T-helper 2 cell treated with Interferon-gamma antibody and Interleukin-4, amounts not matched to agents 100 ng/mL and 5 ng/mL, for 36 hours (primary cell): ENCODE measurements around the gene GALNT5. TPM values are rescaled to one million over a fixed set of nuclear protein-coding genes. Genes with fewer than 3 reads are reported as not detected.
"Not testable (repeated sequence)": the region's sequence is repeated elsewhere in the genome, so short reads cannot be mapped to it uniquely, and the experiment has no call there.

Source experiments
- intact Hi-C: fragments of 100-400 bp; cut with micrococcal nuclease; formaldehyde crosslinking; loops from one replicate; pipeline ENCODE4 v1.15.1; 2023
- total RNA-seq: library from RNA; stranded (reverse); gene quantifications from 2 replicates; pipeline ENCODE4 v1.2.3, GENCODE V29; 2022

Gene GALNT5
- total RNA-seq, 1 donor from 2014 or later = not detected

- intact Hi-C loops = loop anchor here (2.0 to 5.0 kb wide), 5 partner anchors 23 to 302 kb away; partner anchors contain the start of gene ACVR1C
These were observed 68.3 kb downstream of the GALNT5 start, which contains the start of gene ERMN for GRCh38 chr2:157325786-157326185. ERMN (minus strand) TSS chr2:157325824; CDS start chr2:157325642, 182 bp downstream.

GRCh38 chr2:157326698-157327097 is 69.2 kb downstream of the GALNT5 start:
- intact Hi-C loops = loop anchor here (1.0 to 5.0 kb wide), 9 partner anchors 10 to 301 kb away; partner anchors contain the start of gene ACVR1C

DNA sequence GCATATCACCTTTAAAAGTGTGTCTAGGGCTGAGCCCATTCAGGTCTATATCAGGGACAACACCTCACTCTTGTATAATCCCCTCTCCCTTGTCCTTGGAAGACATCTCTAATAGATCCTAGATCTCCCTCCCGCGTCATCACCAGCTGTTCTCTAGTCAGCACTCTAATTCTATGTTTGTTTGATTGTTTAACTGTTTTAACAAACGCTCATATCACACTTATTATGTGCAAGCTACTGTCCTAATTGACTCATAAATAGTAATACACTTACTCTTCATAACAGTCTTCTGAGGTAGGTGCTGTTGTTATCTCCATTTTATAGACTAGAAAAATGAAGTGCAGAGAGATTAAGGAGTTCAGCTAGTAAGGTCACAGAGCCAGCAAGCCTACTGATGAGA is 69.7 kb downstream of the GALNT5 start:
- intact Hi-C loops = loop anchor here (1.0 to 5.0 kb wide), 9 partner anchors 9 to 300 kb away; partner anchors contain the start of gene ACVR1C

- intact Hi-C loops = loop anchor here (1.0 to 5.0 kb wide), 9 partner anchors 8 to 299 kb away; partner anchors contain the start of gene ACVR1C
These were observed 70.4 kb downstream of the GALNT5 start for GRCh38 chr2:157327621-157328500.

DNA sequence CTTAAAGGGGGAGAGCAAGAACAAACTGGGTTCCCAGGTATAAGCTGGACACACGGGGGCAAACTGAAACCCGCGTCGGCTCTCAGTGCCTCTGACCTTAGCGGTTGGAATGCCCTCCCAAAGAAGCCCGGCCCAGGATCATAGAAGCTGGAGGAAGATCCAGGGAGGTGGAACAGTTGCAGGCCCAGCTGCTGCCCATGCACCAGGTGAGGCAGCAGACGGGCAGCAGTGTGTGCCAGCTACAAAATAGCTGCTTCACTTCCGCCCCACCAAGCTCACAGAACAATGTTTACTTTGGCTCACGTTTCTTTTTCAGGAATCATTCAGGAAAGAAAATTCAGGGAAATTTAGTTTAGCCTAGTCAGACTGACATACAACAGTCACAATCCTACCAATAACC is 72.0 kb downstream of the GALNT5 start:
- intact Hi-C loops = loop anchor here (5.0 kb wide), 1 partner anchor 298 kb away; the partner anchor contains the start of gene ACVR1C

- intact Hi-C loops = no loop called here
These were observed 76.0 kb downstream of the GALNT5 start for GRCh38 chr2:157333304-157334047.

- intact Hi-C loops = no loop called here
These were observed 76.8 kb downstream of the GALNT5 start for GRCh38 chr2:157334335-157334734.

DNA sequence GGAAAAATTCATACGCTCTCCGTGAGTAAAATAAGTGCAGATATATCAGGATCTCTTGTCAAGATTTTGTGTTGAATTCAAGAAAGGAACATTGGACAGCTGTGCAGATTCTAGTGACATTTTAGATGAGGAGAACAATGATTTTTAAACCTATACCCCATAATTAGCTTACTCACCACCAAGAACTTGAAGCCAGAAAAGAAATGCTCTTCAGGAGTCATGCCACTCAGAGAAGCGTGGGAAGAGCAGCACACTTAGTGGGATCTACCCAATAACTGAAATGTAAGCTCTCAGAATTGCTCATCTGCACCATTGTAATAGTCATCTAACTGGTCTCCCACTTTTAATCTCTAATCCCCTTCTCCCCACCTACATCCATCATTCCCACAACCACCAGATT is 77.3 kb downstream of the GALNT5 start:
- intact Hi-C loops = no loop called here

- intact Hi-C loops = loop anchor here (1.0 to 2.0 kb wide), 2 partner anchors 9 to 68 kb away; no protein-coding TSS in a partner anchor
These were observed 78.9 kb downstream of the GALNT5 start for GRCh38 chr2:157336137-157337010.

- intact Hi-C loops = loop anchor here (2.0 kb wide), 1 partner anchor 67 kb away; no protein-coding TSS in a partner anchor
These were observed 80.5 kb downstream of the GALNT5 start for GRCh38 chr2:157337978-157338377.

DNA sequence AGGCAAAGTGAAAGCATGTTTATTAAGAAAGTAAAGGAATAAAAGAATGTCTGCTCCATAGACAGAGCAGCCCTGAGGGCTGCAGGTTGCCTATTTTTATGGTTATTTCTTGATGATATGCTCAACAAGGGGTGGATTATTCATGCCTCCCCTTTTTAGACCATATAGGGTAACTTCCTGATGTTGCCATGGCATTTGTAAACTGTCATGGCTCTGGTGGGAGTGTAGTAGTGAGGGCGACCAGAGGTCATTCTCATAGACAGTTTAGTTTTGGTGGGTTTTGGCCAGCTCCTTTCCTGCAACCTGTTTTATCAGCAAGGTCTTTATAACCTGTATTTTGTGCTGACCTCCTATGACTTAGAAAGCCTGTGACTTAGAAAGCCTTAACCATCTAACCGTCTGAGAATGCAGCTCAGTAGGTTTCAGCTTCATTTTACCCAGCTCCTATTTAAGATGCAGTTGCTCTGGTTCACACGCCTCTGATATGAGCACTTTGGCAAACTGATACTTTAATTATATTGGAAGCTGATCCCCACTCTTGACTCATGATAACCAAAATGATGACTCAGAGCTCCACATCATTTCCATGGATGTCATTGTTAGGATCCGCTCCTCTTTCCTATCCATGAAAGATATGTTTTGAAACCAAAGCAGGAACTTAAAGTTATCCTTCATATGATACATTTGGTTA is 82.6 kb downstream of the GALNT5 start:
- intact Hi-C loops = no loop called here

- intact Hi-C loops = not testable (repeated sequence)
These were observed 83.9 kb downstream of the GALNT5 start for GRCh38 chr2:157341381-157341780.

- intact Hi-C loops = no loop called here
These were observed 88.3 kb downstream of the GALNT5 start for GRCh38 chr2:157345647-157346389.

- intact Hi-C loops = no loop called here
These were observed 90.9 kb downstream of the GALNT5 start for GRCh38 chr2:157348291-157348921.

DNA sequence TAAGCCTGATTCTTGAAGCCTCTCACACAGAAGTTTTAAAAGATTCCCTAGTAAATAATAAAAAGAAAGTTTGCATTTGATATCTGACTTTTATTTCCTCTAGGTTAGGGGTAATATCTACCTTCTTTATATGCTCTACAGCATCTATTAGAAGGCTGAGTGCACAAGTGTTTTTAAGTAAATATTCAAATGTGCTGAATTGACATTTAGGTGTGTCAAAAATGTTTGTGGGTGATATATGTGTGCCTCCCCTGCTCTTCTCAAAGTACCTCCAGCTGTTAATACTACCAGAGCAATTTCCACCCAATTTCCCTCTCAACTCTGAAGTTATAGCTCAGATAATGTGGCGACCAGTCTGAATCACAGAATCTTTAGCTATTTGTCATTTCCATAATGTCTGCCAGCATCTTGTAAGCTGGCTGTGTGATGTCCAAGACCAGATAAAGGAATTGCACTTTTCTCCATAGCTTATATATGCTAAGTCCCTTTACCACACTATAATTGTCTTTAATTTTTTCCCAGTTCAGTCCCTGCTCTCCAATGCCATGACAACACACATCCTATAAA is 92.5 kb downstream of the GALNT5 start:
- intact Hi-C loops = no loop called here

DNA sequence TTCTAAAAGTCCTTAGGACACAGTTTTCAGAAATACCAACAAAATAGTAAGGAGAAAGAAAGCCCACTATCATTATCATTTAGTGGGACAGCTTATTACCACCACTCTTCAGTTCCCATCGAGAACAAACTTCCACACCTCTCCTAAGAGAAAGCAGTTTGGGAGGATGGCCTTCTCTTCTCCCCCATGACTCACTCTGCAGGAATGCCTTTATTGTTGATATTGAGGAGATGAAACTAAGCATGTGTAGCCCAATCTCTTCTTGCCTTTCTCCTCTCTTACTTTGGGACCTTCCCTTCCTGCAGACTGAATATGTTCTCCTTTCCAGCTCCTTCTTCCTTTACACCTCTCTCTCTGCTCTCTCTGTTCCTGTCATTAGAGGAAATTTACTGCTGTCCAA is 98.1 kb downstream of the GALNT5 start:
- intact Hi-C loops = no loop called here

DNA sequence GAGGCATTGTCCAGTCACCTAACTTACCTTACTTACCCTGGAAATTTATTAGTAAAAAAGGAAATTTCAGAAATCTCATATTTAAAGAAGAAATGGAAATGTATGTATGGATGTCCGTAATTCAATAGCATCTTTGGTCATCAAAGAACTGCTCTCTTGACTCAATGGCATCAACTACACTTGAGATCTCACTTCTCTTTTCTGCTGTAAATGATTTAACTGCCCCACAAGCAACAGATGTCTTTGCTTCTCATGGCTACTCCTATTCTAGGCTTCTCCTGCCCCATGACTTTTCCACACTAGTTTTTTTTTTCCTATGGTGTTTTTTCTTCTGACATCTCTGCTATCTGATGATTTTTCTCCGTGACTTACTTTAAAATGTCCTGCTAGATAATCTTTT is 102.1 kb downstream of the GALNT5 start:
- intact Hi-C loops = no loop called here

GRCh38 chr2:157361526-157361925 is 104.0 kb downstream of the GALNT5 start:
- intact Hi-C loops = no loop called here

GRCh38 chr2:157362627-157363026 is 105.1 kb downstream of the GALNT5 start:
- intact Hi-C loops = no loop called here
